HUES64 (cell line): Measurements from ENCODE around the gene POTEF.
"Not testable (repeated sequence)": the region's sequence is repeated elsewhere in the genome, so short reads cannot be mapped to it uniquely, and the experiment has no call there.

Source experiments
- H3K27ac ChIP-seq: 2 replicates; pipeline ENCODE4 v1.7.0; 2013; ENCODE audit warnings: low read depth, low read length, inconsistent platforms
- H3K27me3 ChIP-seq: 2 replicates; pipeline ENCODE4 v1.6.1; 2013; ENCODE audit warnings: mild to moderate bottlenecking, low read length; ENCODE audit not compliant: insufficient read depth
- H3K36me3 ChIP-seq: 2 replicates; pipeline ENCODE4 v1.6.1; 2013; ENCODE audit warnings: mild to moderate bottlenecking, low read length; ENCODE audit not compliant: insufficient read depth
- H3K4me1 ChIP-seq: 2 replicates; pipeline ENCODE4 v1.6.1; 2013; ENCODE audit warnings: mild to moderate bottlenecking, low read length, moderate library complexity; ENCODE audit not compliant: insufficient read depth
- H3K4me3 ChIP-seq: 2 replicates; pipeline ENCODE4 v1.5.1; 2013; ENCODE audit warnings: mild to moderate bottlenecking, low read length, moderate library complexity
- H3K9ac ChIP-seq: 2 replicates; pipeline ENCODE4 v1.6.1; 2013; ENCODE audit warnings: mild to moderate bottlenecking, low read depth, low read length
- H3K9me3 ChIP-seq: 2 replicates; pipeline ENCODE4 v1.6.1; 2013; ENCODE audit warnings: low read depth, low read length; ENCODE audit not compliant: insufficient read depth
- WGBS: fragments of 150-250, 120-280 bp; methylation state at CpG from one replicate; pipeline ENCODE4 v1.1.7; 2013; ENCODE audit warnings: missing lambda C conversion rate; 5-methylcytosine and 5-hydroxymethylcytosine counted together

Gene POTEF

GRCh38 chr2:130151145-130151512 lies 22.1 kb upstream of the POTEF start:
- H3K9ac ChIP-seq, H3K9me3 ChIP-seq, H3K27me3 ChIP-seq, H3K4me3 ChIP-seq, H3K4me1 ChIP-seq, H3K27ac ChIP-seq: not testable (repeated sequence)
- 89% methylated on average over 4 of the region's 5 CpGs for WGBS
- peaks cover 35% of the 10 kb centered on the region for H3K36me3 ChIP-seq

- H3K9me3 ChIP-seq = no peaks in the 10 kb centered on the region
- H3K27me3 ChIP-seq = no peaks in the 10 kb centered on the region
- H3K9ac ChIP-seq = no peak overlapping the region
- H3K4me3 ChIP-seq = no peak overlapping the region
- no peak overlapping the region for H3K27ac ChIP-seq
- H3K36me3 ChIP-seq = peaks cover 32% of the 10 kb centered on the region
- WGBS = 93% methylated on average over 23 of the region's 23 CpGs
- H3K4me1 ChIP-seq = no peaks in the 10 kb centered on the region
Measured at GRCh38 chr2:130150181-130151144, 21.4 kb upstream of the POTEF start.

GRCh38 chr2:130148515-130148914 lies 19.5 kb upstream of the POTEF start:
- peaks cover 14% of the 10 kb centered on the region for H3K36me3 ChIP-seq
- H3K9ac ChIP-seq, H3K27ac ChIP-seq, H3K27me3 ChIP-seq, H3K9me3 ChIP-seq, H3K4me1 ChIP-seq, H3K4me3 ChIP-seq: not testable (repeated sequence)
- WGBS = 85% methylated on average over 4 of the region's 6 CpGs

DNA sequence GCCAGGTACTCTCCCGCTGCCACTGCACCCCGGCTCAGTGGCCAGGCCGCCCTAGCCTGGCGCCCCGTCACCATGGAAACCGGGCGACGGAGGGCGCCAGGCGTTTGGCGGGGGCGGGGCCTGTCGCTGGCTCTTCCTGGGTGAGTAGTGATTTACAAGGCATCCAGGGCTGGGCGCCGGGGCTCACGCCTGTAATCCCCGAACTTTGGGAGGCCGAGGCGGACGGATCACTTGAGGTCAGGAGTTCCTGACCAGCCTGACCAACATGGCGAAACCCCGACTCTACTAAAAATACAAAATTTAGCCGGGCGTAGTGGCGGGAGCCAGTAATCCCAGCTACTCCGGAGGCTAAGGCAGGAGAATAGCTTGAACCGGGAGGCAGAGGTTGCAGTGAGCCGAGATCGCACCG lies 16.0 kb upstream of the POTEF start, which contains the start of gene CCDC74B:
TSS of gene CCDC74B (minus strand) at position 107 of the 409 bp plus-strand sequence. CDS start 116 bp downstream, outside the sequence.
- H3K4me1 ChIP-seq, H3K27ac ChIP-seq, H3K27me3 ChIP-seq, H3K9me3 ChIP-seq, H3K36me3 ChIP-seq, H3K9ac ChIP-seq: not testable (repeated sequence)
- 6% methylated on average over 30 of the region's 30 CpGs for WGBS
- peak within 1 kb of the TSS; percentile 54 for H3K4me3 ChIP-seq

GRCh38 chr2:130143266-130144039 lies 14.4 kb upstream of the POTEF start:
- not testable (repeated sequence) for H3K9me3 ChIP-seq, H3K4me1 ChIP-seq, H3K9ac ChIP-seq, H3K27me3 ChIP-seq, H3K36me3 ChIP-seq, H3K27ac ChIP-seq
- WGBS = 58% methylated on average over 15 of the region's 28 CpGs
- peak overlapping the region; percentile 54 for H3K4me3 ChIP-seq

DNA sequence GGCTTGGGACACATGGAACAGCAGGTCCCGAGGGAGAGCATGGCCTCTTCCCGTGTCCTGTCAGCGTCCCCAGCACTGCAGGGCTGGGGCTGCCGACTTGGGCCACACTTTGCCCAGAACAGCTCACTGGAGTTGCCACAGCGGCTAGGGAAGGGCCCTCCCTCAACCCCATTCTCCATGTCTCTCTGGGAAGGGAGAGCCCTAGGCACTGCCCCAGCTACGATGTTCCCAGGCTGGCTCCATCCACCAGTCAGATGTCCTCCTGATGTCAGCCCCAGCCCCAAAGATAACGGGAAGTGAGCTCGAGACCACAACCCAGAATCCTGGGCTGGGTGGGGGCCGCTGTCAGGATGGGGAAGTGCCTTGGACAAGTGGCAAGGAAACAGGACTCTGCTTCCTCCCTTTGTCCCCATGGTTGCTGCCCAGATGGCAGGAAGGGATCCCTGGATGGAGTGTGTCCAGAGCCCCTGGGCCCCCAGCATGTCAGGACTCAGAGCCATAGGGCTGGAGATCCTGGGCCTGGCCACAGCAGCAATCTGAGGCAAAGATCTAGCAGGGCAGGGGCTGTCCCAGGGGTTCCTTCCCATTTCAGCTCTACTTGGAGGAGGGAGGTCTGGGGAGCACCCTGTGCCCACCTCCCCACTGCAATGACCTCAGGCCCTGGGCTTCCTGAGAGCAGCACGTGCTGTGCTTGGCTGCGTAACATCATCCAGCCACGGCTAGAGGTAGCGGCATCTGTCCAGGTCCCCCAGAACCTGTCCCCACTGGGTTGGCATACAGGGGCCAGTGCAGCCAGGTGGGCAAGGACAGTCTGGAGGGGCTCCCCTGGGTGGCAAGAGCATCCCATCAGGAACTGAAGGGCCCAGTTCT lies 13.6 kb upstream of the POTEF start:
- not testable (repeated sequence) for H3K36me3 ChIP-seq
- WGBS = 94% methylated on average over 11 of the region's 13 CpGs

GRCh38 chr2:130141645-130142370 lies 12.8 kb upstream of the POTEF start:
- H3K27ac ChIP-seq, H3K4me1 ChIP-seq, H3K4me3 ChIP-seq, H3K27me3 ChIP-seq, H3K9ac ChIP-seq, H3K9me3 ChIP-seq, H3K36me3 ChIP-seq: not testable (repeated sequence)
- WGBS = 92% methylated on average over 13 of the region's 22 CpGs

More for the DNA sequence above, 13.6 kb upstream of the POTEF start:
- H3K9ac ChIP-seq, H3K9me3 ChIP-seq, H3K4me3 ChIP-seq, H3K27me3 ChIP-seq, H3K4me1 ChIP-seq, H3K27ac ChIP-seq: not testable (repeated sequence)

GRCh38 chr2:130141002-130141401 lies 12.0 kb upstream of the POTEF start:
- 86% methylated on average over 1 of the region's 6 CpGs for WGBS
- not testable (repeated sequence) for H3K9me3 ChIP-seq, H3K36me3 ChIP-seq, H3K27ac ChIP-seq, H3K27me3 ChIP-seq, H3K9ac ChIP-seq, H3K4me1 ChIP-seq, H3K4me3 ChIP-seq

DNA sequence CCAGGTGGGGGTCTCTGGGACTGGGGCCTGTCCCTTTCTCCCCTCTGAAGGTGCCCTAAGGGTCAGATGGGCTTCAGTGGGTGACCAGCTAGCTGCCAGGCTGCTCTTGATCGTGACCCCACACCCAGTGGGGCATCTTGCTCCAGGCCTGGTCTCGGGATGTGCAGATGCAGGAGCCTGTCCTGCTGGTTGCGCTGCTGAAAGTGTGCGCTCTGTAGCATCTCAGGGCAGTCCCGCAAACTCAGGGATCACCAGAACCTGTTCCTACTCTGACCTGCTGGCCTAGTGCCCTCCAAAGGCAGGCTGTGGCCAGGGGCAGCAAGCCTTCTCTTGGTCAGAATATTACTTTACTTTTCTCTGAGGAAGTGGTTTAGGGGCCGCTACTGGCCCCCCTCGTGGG lies 11.5 kb upstream of the POTEF start:
- not testable (repeated sequence) for H3K27ac ChIP-seq, H3K4me3 ChIP-seq, H3K9ac ChIP-seq, H3K36me3 ChIP-seq, H3K9me3 ChIP-seq, H3K27me3 ChIP-seq, H3K4me1 ChIP-seq
- 93% methylated on average over 7 of the region's 7 CpGs for WGBS

DNA sequence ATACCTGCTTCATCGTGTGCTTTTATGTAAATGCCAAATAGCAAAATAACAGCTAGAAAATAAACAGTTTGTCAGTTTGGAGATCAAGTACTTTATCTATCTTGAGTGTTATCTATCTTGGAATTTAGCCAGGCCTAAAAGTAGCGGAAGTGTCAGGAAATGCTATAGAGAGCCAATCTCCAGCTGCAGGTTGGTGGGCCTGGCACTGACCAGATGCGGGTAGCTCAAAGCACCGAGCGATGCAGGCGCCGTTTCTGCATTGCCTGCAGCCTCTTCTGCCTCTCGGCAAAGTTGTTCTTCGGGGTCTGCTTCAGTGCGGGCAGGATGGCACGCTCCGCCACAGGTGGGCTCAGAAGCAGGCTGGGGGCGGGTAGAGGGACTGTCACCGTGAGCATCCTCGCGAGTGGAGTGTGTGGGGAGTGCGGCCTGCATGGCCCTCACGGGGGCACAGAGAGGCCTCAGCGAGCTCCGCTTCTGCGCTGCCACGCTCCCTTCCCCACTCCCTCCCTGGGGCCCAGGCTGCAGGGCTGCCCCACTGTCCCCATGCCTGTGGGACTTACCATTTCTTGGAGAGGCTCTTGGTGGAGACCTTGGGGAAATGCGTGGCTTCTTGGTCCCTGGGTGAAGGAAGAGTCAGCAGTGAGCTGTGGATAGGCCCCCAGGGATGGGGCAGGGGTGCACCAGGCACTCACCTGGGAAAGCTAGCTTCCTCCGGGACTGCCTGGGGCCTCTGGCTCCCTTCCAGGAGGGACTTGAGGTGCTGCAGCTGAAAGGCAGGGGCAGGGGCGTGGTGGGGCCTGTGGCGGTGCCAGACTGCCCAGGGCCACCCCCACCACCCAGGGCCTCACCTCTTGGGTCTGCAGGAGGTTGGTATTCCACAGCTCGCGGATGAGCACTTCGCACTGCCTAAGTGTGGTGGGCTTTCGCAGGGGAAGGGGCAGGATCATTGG lies 10.6 kb upstream of the POTEF start:
- not testable (repeated sequence) for H3K9ac ChIP-seq, H3K9me3 ChIP-seq, H3K4me1 ChIP-seq, H3K36me3 ChIP-seq, H3K4me3 ChIP-seq, H3K27ac ChIP-seq, H3K27me3 ChIP-seq
- 93% methylated on average over 25 of the region's 30 CpGs for WGBS
